Medulla oblongata (tissue), 1 donor: Measurements from ENCODE around the gene SPATA13.
"Not testable (repeated sequence)": the region's sequence is repeated elsewhere in the genome, so short reads cannot be mapped to it uniquely, and the experiment has no call there.

ENCODE experiments used
- DNase-seq: peaks from one replicate; pipeline ENCODE4 v3.0.0-alpha.2; 2015; ENCODE audit errors: extremely low spot score

The SPATA13 gene

GRCh38 chr13:24160458-24161009, at the start of gene SPATA13:
TSS of gene SPATA13 (plus strand) at chr13:24160720. CDS start at chr13:24222930, 62,210 bp downstream.
- peak; percentile 97 for DNase-seq

GRCh38 chr13:24112791-24113190, 47.7 kb upstream of the SPATA13 start:
- no peak for DNase-seq

- no peak for DNase-seq
Measured at GRCh38 chr13:24115671-24116070, 44.8 kb upstream of the SPATA13 start.

GRCh38 chr13:24116131-24116530, 44.4 kb upstream of the SPATA13 start:
- DNase-seq: no peak

- no peak for DNase-seq
Measured at GRCh38 chr13:24118576-24118975, 41.9 kb upstream of the SPATA13 start.

- peak; percentile 29 for DNase-seq
Measured at GRCh38 chr13:24119626-24120508, 40.7 kb upstream of the SPATA13 start.

- DNase-seq: not testable (repeated sequence)
Measured at GRCh38 chr13:24122045-24122444, 38.5 kb upstream of the SPATA13 start.

GRCh38 chr13:24122569-24122968, 38.0 kb upstream of the SPATA13 start:
- DNase-seq: no peak

- no peak for DNase-seq
Measured at GRCh38 chr13:24123761-24124160, 36.8 kb upstream of the SPATA13 start.

GRCh38 chr13:24124789-24125476, 35.6 kb upstream of the SPATA13 start:
- peak; percentile 69 for DNase-seq

- no peak for DNase-seq
Measured at GRCh38 chr13:24127116-24127631, 33.3 kb upstream of the SPATA13 start.

- no peak for DNase-seq
Measured at GRCh38 chr13:24128112-24128511, 32.4 kb upstream of the SPATA13 start.

- DNase-seq: no peak
Measured at GRCh38 chr13:24128962-24129361, 31.6 kb upstream of the SPATA13 start.

GRCh38 chr13:24129914-24130774, 30.4 kb upstream of the SPATA13 start:
- DNase-seq: no peak

- no peak for DNase-seq
Measured at GRCh38 chr13:24131749-24132148, 28.8 kb upstream of the SPATA13 start.

- DNase-seq: no peak
Measured at GRCh38 chr13:24133021-24133795, 27.3 kb upstream of the SPATA13 start.

- DNase-seq: no peak
Measured at GRCh38 chr13:24134231-24134630, 26.3 kb upstream of the SPATA13 start.

- DNase-seq: no peak
Measured at GRCh38 chr13:24134757-24135156, 25.8 kb upstream of the SPATA13 start.

GRCh38 chr13:24135674-24136300, 24.7 kb upstream of the SPATA13 start:
- DNase-seq: no peak

GRCh38 chr13:24138911-24139310, 21.6 kb upstream of the SPATA13 start:
- no peak for DNase-seq
